ENCODE measurements around the gene MIOS.

MIOS gene

GRCh38 chr7:7577888-7578287, 11.2 kb downstream of the MIOS start:
- Histone ChIP-seq H3K4me2 (ENCODE audit: low read depth, low read length) (no peak overlapping the region), H3K36me3 (replicated peaks; ENCODE audit: insufficient read depth, low read length) (0 out of 2 replicates have a peak, but pooled peaks cover 4% of the 10 kb centered on the region), H2AFZ (ENCODE audit: low read length) (no peak overlapping the region), H3K9ac (ENCODE audit: low read length) (no peak overlapping the region), H3K9me3 (replicated peaks; ENCODE audit: insufficient read depth, low read length) (no peaks in the 10 kb centered on the region), H3K27ac (ENCODE audit: low read length) (no peak overlapping the region), H3K27me3 (replicated peaks; ENCODE audit: insufficient read depth, low read length) (no peaks in the 10 kb centered on the region), H3F3A (ENCODE audit: insufficient read depth, low read length) (no peaks in the 10 kb centered on the region), H3K9me2 (replicated peaks; ENCODE audit: insufficient read depth, low read length) (no peaks in the 10 kb centered on the region), H3K79me2 (ENCODE audit: low read length) (peaks cover 21% of the 10 kb centered on the region), H3K4me3 (ENCODE audit: low read length) (no peak overlapping the region), H3K4me1 (ENCODE audit: low read length) (peaks cover 15% of the 10 kb centered on the region), H4K20me1 (ENCODE audit: insufficient read depth, low read length) (no peaks in the 10 kb centered on the region)
- DNase-seq = no peak
- TF ChIP-seq EZH2 (optimal IDR thresholded peaks at IDR 0.05; ENCODE audit: low read depth, low read length) (no peak), EZH2phosphoT487 (IDR thresholded peaks at IDR 0.05; ENCODE audit: low read length) (no peak), CTCF (IDR thresholded peaks at IDR 0.05; ENCODE audit: low read length) (no peak)

- Histone ChIP-seq H3K27ac (ENCODE audit: low read length) (no peak overlapping the region), H3F3A (ENCODE audit: insufficient read depth, low read length) (no peaks in the 10 kb centered on the region), H3K9me3 (replicated peaks; ENCODE audit: insufficient read depth, low read length) (no peaks in the 10 kb centered on the region), H3K9ac (ENCODE audit: low read length) (no peak overlapping the region), H3K27me3 (replicated peaks; ENCODE audit: insufficient read depth, low read length) (no peaks in the 10 kb centered on the region), H2AFZ (ENCODE audit: low read length) (no peak overlapping the region), H3K4me1 (ENCODE audit: low read length) (peaks cover 10% of the 10 kb centered on the region), H3K9me2 (replicated peaks; ENCODE audit: insufficient read depth, low read length) (no peaks in the 10 kb centered on the region), H3K79me2 (ENCODE audit: low read length) (0 out of 2 replicates have a peak, but pooled peaks cover 3% of the 10 kb centered on the region), H3K36me3 (replicated peaks; ENCODE audit: insufficient read depth, low read length) (no peaks in the 10 kb centered on the region), H3K4me2 (ENCODE audit: low read depth, low read length) (no peak overlapping the region), H3K4me3 (ENCODE audit: low read length) (no peak overlapping the region), H4K20me1 (ENCODE audit: insufficient read depth, low read length) (no peaks in the 10 kb centered on the region)
- TF ChIP-seq CTCF (IDR thresholded peaks at IDR 0.05; ENCODE audit: low read length) = no peak
- TF ChIP-seq EZH2 (optimal IDR thresholded peaks at IDR 0.05; ENCODE audit: low read depth, low read length) = no peak
- TF ChIP-seq EZH2phosphoT487 (IDR thresholded peaks at IDR 0.05; ENCODE audit: low read length) = no peak
- no peak for DNase-seq
Observed at GRCh38 chr7:7579638-7580037, 13.0 kb downstream of the MIOS start.

- H3K9me3 ChIP-seq (replicated peaks; ENCODE audit: insufficient read depth, low read length) = no peaks in the 10 kb centered on the region
- H3F3A ChIP-seq (ENCODE audit: insufficient read depth, low read length) = no peaks in the 10 kb centered on the region
- H3K27me3 ChIP-seq (replicated peaks; ENCODE audit: insufficient read depth, low read length) = no peaks in the 10 kb centered on the region
- H3K4me2 ChIP-seq (ENCODE audit: low read depth, low read length) = no peak overlapping the region
- no peak overlapping the region for H3K27ac ChIP-seq (ENCODE audit: low read length)
- H3K79me2 ChIP-seq (ENCODE audit: low read length) = no peaks in the 10 kb centered on the region
- H3K9me2 ChIP-seq (replicated peaks; ENCODE audit: insufficient read depth, low read length) = no peaks in the 10 kb centered on the region
- no peak overlapping the region for H2AFZ ChIP-seq (ENCODE audit: low read length)
- no peak for DNase-seq
- H3K4me3 ChIP-seq (ENCODE audit: low read length) = no peak overlapping the region
- H3K36me3 ChIP-seq (replicated peaks; ENCODE audit: insufficient read depth, low read length) = no peaks in the 10 kb centered on the region
- no peak for TF ChIP-seq EZH2phosphoT487 (IDR thresholded peaks at IDR 0.05; ENCODE audit: low read length)
- no peak for TF ChIP-seq CTCF (IDR thresholded peaks at IDR 0.05; ENCODE audit: low read length)
- TF ChIP-seq EZH2 (optimal IDR thresholded peaks at IDR 0.05; ENCODE audit: low read depth, low read length) = no peak
- H4K20me1 ChIP-seq (ENCODE audit: insufficient read depth, low read length) = no peaks in the 10 kb centered on the region
- peaks cover 10% of the 10 kb centered on the region for H3K4me1 ChIP-seq (ENCODE audit: low read length)
- H3K9ac ChIP-seq (ENCODE audit: low read length) = no peak overlapping the region
Observed at GRCh38 chr7:7581531-7582179, 15.0 kb downstream of the MIOS start.

Measured in MM.1S (cell line).